Measurements from ENCODE around the gene AP3M1.
"Not testable (repeated sequence)": the region's sequence is repeated elsewhere in the genome, so short reads cannot be mapped to it uniquely, and the experiment has no call there.

The AP3M1 gene

DNA sequence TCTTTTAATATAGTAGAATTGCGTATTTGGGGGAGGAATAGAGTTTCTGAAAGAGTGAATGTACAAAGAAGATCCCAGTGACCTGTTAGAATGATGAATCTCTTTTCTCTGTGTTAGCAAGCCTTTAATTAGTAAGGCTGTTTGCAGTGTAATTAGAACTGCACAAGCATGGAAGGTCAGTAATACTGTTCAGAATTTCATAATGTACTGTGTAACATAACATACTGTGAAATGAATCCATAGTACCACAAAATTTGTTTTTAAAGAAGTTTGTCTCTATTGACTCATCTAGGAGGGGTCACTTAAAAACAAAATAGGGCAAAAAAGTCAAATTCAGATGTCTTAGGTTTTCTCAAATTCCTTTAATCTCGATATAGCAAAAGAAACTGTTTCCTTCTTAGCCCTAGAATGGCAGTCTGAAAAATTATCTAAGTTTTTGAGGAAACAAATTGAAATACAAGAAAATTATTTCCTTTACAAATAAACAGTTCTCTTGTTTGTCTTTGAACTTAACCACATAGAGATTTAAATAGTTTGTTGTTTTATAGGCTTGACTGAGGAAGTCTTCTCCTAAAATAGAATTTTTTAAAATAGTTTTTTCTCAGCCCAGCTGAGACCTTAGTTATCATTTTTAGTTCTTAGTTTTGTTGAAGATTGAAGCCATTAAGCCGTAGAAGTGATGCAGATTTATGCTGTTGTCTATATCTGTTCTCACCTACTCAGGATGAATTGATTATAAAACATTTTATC lies 12.9 kb upstream of the AP3M1 start:
- peak; percentile 22 for DNase-seq (ENCODE audit: low read depth)

DNA sequence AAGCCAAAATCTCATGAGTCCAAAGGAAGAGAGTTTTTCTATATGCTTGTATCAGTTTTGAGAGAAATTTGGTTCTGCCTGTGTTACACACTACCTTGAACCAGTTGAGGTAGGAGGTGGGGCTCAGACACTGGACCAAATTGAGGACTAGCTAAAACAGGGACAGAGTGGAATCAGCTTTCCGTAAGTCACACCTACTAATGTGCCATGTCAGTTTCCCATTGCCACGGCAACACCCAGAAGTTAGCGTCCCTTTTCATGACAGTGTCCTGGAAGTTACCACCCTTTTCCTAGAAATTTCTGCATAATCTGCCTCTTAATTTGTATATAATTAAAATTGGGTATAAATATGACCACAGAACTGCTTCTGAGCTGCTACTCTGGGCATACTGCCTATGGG lies 9.4 kb upstream of the AP3M1 start:
- no peak for DNase-seq (ENCODE audit: low read depth)

DNA sequence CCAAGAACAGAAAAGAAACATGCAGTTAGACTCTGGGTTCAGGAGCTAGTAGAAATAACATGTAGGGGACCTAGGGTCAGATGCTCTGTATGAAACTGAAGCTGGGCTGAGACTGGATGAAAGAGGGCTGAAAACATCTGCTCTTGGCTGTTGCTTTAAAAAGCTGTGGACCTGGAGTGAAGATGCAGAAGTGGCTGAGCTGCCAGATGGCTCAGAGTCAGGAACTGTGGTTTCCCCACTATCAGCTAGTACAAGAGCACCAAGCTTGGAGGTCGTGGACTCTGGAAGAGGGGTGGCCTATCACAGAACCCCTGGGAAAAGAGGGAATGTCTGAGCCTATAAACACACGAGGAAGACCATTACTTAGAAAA lies 6.3 kb upstream of the AP3M1 start:
- DNase-seq (ENCODE audit: low read depth) = peak; percentile 22

DNA sequence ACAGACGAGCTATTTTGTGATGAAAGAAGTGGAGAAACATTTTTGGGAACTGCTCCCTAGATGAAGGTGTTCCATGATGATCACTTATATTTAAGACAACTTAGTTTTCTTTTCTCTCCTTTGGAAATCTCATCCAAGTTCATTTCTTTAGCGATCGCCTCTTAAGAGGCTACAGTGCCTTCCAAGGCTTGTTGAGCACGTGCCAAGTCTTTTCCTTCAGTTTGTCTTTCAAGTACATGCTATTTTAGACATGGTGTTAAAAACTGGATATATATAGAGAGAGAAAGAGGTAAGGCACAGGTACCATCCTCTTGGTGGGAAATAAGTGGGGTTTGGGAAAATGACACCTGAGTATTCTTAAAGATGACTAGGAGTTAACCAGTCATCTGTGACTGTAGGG lies 3.0 kb upstream of the AP3M1 start:
- no peak for DNase-seq (ENCODE audit: low read depth)

DNA sequence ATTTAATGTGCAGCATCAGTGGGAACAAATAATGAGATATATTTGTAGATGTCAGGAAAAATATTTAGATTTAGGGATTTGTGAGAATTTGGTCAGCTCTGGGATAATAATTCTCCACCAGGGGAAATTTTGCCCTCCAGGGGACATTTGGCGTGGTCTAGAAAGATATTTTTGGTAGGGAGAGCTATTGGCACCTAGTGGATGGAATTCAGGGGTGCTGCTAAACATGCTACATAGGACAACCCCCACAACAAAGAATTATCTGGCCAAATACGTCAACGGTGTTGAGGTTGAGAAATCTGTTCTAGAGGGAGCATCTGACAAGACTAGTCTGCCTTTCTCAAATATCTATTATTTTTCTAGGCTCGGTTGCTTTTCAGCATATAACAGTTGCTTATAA lies 2.5 kb upstream of the AP3M1 start:
- peak; percentile 70 for DNase-seq (ENCODE audit: low read depth)

DNA sequence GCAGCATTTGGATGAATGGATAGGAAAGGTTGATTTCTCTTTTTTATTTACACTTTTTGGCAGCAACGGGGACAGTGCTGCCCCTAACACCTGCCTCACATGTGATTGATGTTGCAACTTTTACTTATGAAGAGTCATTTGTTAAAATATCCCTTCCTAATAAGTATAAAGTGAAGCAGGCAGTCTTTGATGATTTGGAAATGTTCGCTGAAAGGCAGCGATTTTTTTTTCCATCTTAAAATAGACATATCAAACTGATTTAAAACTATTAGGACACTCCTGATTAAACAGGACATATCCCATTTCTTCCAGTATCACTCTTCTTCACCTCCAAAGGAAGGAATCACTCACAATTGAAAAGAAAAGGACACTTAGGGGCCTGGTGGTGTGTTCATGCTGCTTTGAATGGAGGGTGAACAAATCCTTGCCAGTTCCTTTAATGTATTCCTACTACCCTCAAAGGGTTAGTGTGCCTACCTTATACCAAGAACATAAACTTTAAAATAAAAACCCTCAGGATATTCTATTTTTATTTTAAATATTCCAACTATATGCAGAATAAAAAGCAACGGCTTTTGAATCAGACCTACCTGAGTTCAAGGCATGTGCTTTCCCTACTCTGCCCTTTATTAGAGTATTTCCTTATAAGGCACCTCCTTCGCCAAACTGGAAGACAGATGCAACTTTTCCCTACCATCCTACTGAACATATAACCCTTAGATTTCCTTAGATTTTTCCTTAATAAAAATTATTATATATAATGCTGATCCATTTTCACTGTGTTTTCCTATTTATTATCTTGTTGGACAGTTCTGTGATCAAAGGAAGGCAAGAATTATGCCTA lies 1.5 kb upstream of the AP3M1 start:
- DNase-seq (ENCODE audit: low read depth) = no peak

DNA sequence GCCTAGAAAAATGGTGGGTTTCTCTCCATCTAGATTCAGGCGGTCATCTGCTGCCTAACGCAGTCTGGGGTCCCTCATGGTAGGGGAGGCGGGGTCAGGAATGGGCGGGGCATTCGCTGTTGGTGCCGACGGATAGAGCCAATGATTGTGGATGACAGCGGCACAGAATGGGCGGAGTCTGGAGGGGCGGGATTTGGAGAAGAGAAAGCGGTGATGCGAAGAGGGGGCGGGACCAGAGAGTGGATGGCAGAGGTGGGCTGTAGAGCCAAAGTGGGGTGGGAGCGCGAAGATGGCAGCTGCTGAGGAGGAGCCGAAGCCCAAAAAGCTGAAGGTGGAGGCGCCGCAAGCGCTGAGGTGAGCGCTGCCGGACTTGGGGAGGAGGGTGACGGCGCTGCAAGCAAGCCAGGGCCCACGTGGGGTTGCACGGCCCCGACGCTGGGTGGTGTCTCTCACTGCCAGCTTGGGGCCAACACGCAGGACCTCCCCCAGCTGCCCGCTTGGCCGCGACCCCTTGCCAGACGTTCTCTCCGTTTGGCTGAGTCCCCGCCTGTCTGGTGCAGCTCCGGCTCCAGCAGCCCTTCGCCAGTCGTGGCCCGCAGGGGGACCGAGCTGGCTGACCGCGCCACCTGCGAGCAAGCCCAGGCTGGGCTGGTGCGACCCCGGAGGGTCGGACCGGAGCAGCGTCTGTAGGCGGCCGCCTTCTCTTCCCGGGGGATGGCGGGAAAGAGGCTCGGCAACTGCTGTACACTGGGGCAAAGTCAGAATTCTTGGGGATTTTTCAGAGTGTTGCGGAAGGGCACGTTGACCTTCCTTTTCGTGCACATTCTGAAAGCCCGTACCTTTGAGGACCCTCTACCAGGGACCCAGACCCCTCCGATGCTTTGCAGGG lies 606 bp upstream of the AP3M1 start, which contains the start of gene ADK:
Gene ADK (plus strand): TSS at position 232 of the 889 bp plus-strand sequence. CDS start 58 bp downstream, at position 290.
- peak; percentile 98 for DNase-seq (ENCODE audit: low read depth)

DNA sequence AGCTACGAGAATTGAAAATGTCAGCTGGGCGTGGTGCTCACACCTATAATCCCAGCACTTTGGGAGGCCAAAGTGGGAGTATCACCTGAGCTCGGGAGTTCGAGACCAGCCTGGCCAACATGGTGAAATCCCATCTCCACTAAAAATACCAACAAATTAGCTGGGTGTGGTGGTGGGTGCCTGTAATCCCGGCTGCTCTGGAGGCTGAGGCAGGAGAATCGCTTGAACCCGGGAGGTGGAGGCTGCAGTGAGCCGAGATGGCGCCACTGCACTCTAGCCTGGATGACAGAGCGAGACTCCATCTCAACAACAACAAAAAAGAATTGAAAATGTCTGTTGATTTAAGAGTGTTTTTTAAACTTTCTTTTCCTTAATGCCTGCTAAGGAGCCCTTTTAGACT lies 3.6 kb downstream of the AP3M1 start:
- not testable (repeated sequence) for DNase-seq (ENCODE audit: low read depth)

DNA sequence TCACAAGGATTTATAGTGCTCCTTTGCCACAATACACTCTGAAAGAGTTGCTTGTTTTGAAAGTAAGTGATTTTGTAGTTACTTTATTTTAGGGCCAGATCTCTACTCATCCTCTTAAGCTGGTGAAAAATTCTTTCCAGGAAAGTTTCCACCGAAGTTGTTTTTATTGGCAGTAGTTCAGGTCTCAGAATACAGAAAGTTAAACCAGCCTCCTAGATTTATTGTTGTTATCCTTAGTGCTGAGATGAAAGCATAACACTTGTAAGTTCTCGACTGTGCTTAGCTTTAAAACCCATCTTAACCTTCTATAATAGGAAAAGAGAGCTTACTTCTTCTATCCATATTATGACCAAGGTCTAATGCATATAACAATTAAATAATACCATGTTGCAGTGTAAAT lies 5.5 kb downstream of the AP3M1 start:
- peak; percentile 90 for DNase-seq (ENCODE audit: low read depth)

DNA sequence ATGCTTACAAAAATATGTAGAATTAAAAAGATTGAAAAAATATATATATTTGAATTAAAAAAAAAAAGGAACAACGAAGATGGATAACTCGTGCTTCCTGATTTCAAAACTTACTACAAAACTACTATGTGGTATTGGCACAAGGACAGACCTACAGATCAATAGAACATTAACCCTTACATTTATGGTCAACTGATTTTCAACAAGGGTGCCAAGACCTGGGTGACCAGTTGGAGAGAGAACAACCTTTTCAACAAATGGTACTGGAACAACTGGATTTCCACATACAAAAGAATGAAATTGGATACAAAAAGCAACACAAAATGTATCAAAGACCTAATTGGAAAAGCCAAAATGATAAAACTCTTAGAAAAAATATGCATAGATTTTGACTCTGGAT lies 10.1 kb downstream of the AP3M1 start:
- no peak for DNase-seq (ENCODE audit: low read depth)

DNA sequence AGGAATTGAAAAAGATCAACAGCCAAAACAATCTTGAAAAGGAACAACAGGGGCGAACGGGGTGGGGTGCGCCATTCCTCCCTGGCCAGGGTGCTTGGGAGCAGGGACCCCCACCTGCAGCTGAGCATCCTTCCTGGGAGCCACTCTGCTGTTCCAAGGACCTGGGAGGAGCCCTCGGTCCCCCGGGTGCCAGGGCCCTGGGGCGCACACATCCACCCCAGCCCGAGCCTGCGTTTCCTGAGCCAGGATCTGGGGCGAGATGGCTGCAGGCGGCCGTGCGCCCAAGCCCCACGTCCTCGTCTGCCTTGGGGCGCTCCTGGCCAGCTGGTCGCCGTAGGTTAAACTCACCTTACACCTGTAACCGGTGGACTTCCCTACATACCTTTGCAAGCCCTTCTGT lies 10.6 kb downstream of the AP3M1 start:
- no peak for DNase-seq (ENCODE audit: low read depth)

DNA sequence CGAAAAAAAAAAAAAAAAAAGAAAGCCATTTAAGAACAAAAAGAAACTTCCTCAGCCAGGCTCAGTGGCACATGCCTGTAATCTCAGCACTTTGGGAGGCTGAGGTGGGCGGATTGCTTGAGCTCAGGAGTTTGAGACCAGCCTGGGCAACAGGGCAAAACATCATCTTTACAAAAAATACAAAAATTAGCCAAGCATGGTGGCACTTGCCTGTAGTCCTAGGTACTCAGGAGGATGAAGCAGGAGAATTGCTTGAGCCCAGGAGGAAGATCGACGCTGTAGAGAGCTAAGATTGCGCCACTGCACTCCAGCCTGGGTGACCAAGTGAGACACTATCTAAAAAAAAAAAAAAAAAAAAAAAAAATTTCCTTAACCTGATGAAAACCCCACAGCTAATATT lies 12.0 kb downstream of the AP3M1 start:
- not testable (repeated sequence) for DNase-seq (ENCODE audit: low read depth)

DNA sequence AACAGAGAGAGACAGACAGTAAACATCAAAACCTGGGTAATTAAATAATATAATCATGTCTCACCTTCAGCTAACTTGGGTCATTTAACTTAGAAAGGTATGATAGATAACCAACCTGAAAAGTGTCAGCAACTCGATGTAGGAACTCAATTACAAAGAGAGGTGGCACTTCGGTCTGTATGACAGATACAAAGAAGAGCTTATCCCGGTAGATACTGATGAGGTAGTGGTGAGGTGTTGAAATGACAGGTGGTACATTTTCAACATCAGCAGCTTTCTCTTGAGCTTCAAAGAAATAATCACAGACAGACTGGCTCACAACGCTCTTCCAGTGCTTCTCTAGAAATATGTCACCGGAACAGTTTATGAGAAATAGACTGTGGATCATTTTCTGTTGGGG lies 12.6 kb downstream of the AP3M1 start:
- no peak for DNase-seq (ENCODE audit: low read depth)

DNA sequence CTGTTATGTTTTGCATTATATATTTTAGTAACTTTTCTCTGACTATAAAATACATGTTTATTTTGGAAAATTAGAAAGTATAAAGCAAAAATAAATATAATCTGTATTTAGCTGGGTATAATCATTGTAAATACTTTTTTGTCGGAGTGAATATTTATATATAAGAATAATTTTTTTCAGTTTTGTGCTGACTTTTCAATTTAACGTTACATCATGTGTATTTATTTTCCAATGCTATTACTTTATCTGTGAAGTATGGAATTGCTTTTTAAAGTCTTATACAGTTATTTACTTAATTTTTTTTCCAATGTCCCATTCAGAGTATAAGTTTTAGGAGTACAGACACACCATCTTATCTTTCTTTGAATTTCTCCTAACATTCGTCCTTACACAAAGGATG lies 15.2 kb downstream of the AP3M1 start:
- no peak for DNase-seq (ENCODE audit: low read depth)

DNA sequence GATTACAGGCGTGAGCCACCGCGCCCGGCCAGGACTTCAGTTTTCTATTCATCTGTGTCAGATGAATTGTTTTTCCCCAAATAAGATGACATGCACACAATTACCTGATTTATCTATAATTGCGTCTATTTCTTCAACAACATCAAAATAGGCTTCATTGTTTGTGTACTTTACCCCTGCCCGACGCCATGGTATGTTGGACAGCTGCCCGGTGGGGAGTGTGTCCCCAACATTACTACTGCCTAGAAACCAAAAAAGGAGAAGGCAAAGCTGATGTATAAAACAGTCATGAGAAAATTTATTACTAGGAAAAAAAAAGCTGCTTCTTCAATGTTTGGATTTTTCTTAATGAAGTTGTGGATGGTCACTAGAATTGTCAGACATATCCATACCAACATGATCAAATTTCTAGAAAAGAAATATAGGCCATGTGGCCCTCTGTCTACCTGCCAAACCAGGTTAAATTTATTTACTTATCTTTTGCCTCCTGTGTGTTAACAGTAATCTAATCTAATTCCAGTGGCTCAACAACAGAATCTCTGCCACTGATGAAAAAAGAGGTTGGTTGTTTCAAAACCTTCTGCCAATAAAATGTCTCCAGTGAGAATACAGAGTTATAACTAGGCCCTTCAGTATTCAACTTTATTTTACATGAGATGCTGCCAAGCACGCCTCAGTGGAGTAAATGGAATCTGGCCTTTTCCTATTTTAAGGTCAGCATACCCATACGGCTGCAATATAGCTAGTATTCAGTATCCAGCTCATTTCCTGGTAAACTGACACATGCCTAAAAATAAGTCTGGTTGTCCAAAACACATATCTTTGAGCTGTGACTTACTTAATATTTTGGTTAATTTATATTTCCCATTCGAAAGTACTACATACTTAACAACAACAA lies 16.5 kb downstream of the AP3M1 start:
- no peak for DNase-seq (ENCODE audit: low read depth)

DNA sequence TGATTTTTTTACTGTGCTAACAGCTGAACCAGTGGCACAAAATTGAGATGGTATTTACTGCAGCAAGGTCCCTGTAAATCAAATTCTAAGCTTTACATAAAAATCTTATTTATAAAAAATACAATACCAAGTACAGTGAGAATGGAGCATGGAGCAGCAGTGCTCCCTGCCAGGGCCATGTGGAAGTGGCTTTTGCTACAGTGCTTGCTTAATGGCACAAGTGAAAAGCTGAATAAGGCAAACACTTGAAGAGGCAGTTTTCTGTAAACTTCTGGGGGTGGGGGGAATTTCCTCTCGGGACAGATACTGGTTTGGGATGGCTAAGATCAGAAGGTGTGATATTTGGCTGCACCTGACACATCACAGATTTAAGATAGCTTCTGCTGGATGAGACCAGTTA lies 27.5 kb downstream of the AP3M1 start:
- DNase-seq (ENCODE audit: low read depth) = no peak

DNA sequence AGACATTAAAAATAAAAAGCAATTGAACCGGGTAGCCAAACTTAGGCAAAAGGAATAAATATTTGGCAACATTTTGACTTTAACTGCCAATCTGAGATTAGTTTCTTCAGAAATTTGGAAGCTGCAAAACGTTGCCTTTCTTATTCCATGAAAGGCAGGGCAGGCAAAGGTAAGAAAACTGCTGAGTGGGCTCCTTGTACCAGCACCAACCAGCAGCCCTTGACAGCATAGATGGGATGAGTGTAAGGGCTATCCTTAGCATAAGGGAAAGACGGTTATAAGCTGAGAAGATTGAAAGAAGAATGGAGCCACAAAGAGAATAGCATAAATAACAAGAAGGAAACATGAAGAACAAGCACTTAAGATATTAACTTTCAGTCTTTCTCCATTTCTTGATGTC lies 28.6 kb downstream of the AP3M1 start:
- DNase-seq (ENCODE audit: low read depth) = no peak

DNA sequence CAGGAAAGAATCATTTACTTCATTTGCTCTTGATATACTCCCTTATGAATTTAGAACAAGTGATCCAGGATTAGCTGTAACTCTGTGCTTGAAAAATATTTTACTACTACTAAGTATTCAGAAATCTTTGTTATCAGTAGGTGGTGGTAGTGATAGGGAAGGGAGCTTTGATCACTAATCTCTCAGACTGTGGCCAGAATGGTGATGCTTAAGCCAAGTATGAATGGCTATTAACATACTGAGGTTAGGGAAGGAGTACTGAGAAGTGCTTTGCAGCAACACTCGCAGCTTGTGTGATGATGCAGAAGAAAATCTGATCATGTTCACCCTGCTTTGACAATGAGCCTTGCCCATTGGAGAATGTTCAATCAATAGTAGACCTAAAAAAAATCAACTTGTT lies 29.3 kb downstream of the AP3M1 start:
- no peak for DNase-seq (ENCODE audit: low read depth)

DNA sequence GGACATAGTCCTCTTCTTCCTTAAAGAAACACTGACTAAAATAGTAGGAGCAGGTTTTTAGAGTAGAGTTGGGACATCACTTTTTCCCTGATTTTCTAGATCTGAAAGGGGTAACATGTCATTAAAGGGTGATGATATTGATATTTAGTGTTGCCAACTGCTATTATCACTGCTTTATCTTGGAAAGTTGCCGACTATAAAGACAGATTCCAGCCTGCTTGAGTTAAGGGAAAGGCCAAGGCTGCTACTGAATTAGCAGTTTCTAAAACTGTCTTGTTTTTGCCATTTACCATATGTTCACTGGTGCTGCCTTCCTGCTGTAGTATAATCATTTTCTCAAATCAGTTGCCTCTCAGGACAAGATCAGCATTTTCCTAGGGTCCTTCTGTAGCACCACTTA lies 29.7 kb downstream of the AP3M1 start:
- DNase-seq (ENCODE audit: low read depth) = no peak

DNA sequence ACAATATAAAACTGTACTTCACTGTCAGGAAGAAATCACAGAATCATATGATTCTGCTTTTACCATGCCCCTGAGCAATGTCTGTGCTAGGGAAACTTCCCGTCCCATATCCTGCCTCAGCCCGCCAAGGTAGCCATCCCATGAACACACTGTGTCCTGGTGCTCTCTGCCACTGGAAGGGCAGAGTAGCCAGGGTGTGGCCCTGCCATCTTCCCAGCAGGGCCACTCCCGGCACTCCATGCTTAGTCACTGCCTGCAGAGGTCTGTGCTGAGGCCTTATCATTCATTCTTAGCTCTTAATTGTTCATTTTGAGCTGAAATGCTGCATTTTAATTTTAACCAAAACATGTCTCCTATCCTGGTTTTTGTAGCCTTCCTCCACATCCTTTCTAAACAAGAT lies 31.8 kb downstream of the AP3M1 start:
- DNase-seq (ENCODE audit: low read depth) = peak; percentile 50

DNA sequence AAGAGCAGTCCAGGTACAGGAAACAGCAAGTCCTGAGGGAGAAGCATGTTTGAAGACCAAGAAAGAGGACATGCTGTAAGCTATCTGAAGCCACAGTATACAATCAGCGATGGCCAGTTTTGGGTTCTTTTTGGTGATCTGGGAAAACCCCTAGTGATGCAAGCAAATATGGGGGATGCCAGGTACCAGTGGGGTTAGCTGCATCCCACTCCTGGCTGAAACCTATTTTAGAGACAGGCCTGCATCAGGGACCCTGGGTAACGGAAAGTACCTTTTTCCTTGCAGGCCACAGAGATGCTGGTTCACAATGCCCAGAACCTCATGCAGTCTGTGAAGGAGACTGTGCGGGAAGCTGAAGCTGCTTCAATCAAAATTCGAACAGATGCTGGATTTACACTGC lies 32.9 kb downstream of the AP3M1 start:
- DNase-seq (ENCODE audit: low read depth) = no peak

All from EH (cell line).